Measurements from ENCODE around the gene SRRM4.

DNA sequence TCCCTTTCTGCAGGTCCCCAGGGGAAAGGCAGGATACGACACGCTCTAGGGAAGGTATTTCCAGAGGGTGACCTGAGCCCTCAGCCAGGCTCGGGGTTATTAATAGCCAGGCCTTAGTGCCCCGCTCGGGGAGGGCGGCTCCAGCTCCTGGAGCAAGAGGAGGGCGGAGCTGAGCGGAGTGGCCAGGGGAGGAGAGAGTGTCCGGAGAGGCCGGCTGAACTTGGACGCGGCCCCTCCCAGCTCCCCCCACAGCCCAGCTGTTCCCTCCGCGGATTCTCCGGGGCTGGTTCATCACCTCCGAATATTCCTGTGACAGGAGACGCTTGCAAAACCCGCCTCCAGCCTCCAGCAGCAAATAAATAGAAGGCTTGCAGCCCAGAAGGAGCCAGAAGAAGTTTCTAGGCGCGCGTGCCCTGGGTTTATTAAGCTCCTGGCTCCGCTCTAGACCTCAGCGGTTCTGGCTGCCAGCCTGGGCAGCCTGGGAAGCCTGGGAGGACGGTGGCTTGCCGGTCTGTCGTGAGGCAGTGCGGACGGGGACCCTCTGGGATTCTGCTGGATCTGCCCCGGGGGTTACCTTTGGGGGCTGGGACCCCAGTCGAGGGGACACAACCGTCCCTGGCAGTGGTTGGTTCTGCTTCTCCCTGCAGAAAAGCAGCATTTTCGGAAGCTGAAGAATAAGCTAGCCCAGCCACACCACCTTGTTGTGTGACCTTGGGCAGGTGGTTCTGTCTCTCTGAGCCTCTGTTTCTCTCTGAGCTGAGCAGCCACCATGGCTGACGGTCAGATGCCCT lies 197.4 kb downstream of the SRRM4 start, which contains the start of gene HSPB8:
- TF ChIP-seq, protein P1, sequence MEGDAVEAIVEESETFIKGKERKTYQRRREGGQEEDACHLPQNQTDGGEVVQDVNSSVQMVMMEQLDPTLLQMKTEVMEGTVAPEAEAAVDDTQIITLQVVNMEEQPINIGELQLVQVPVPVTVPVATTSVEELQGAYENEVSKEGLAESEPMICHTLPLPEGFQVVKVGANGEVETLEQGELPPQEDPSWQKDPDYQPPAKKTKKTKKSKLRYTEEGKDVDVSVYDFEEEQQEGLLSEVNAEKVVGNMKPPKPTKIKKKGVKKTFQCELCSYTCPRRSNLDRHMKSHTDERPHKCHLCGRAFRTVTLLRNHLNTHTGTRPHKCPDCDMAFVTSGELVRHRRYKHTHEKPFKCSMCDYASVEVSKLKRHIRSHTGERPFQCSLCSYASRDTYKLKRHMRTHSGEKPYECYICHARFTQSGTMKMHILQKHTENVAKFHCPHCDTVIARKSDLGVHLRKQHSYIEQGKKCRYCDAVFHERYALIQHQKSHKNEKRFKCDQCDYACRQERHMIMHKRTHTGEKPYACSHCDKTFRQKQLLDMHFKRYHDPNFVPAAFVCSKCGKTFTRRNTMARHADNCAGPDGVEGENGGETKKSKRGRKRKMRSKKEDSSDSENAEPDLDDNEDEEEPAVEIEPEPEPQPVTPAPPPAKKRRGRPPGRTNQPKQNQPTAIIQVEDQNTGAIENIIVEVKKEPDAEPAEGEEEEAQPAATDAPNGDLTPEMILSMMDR (IDR thresholded peaks at IDR 0.05): no peak
- TF ChIP-seq ZFX (IDR thresholded peaks at IDR 0.05; ENCODE audit: borderline replicate concordance): no peak
